Esophagus (tissue), 2 donors: ENCODE results near the gene GATB. TPM values are rescaled to one million over a fixed set of nuclear protein-coding genes. Genes with fewer than 3 reads are reported as not detected.

Experiments used
- H3K27ac ChIP-seq, 2 donors: one replicate each; pipeline ENCODE4 v1.5.1; 2013; ENCODE audit warnings: low read depth in 2 of 2, mild to moderate bottlenecking in 2 of 2, inconsistent platforms in 1 of 2, low read length in 1 of 2, moderate library complexity in 1 of 2
- H3K27me3 ChIP-seq, 2 donors: one replicate each; pipeline ENCODE4 v1.6.1; 2013; ENCODE audit warnings: low read length in 2 of 2, control low read depth in 1 of 2, mild to moderate bottlenecking in 1 of 2; ENCODE audit not compliant: insufficient read depth in 2 of 2, control insufficient read depth in 1 of 2
- H3K36me3 ChIP-seq, 2 donors: one replicate each; pipeline ENCODE4 v1.6.1; 2013; ENCODE audit warnings: low read length in 1 of 2; ENCODE audit not compliant: control insufficient read depth in 2 of 2, insufficient read depth in 2 of 2
- H3K4me1 ChIP-seq, 2 donors: one replicate each; pipeline ENCODE4 v1.6.1; 2013; ENCODE audit warnings: low read length in 1 of 2; ENCODE audit not compliant: control insufficient read depth in 2 of 2, insufficient read depth in 2 of 2
- H3K4me3 ChIP-seq, 2 donors: one replicate each; pipeline ENCODE4 v1.5.1; 2013; ENCODE audit warnings: low read length in 2 of 2, mild to moderate bottlenecking in 2 of 2, low read depth in 1 of 2, moderate library complexity in 1 of 2
- H3K9me3 ChIP-seq, 2 donors: one replicate each; pipeline ENCODE4 v1.6.1; 2013; ENCODE audit warnings: mild to moderate bottlenecking in 2 of 2, low read depth in 1 of 2, low read length in 1 of 2, moderate library complexity in 1 of 2; ENCODE audit not compliant: control insufficient read depth in 2 of 2, insufficient read depth in 1 of 2
- WGBS, 2 donors: extraction: QIAGEN DNeasy Blood & Tissue Kit; methylation state at CpG; one replicate each; pipeline ENCODE4 v1.1.7; 2013; 5-methylcytosine and 5-hydroxymethylcytosine counted together
- polyA plus RNA-seq, 2 donors: library from polyadenylated mRNA; stranded (reverse); fragments of 200-250 nt; gene quantifications; one replicate each; pipeline ENCODE4 v1.2.3, GENCODE V29; 2013
- donor health status: healthy with polysubstance abuse.
- donor health status: Bipolar disorder and iron deficiency.

GATB gene
- polyA plus RNA-seq, 2 donors = 18.9 to 29.4 TPM

GRCh38 chr4:151657896-151658295 is 102.9 kb downstream of the GATB start:
- no peaks in the 10 kb centered on the region for H3K9me3 ChIP-seq
- H3K27ac ChIP-seq = no peak overlapping the region
- H3K36me3 ChIP-seq = peaks cover 0 to 19% of the 10 kb centered on the region in 2 donors
- no peaks in the 10 kb centered on the region for H3K27me3 ChIP-seq
- no peaks in the 10 kb centered on the region for H3K4me1 ChIP-seq
- no peak overlapping the region for H3K4me3 ChIP-seq
- WGBS, 2 donors = 95 to 97% methylated on average over 5 of the region's 5 CpGs

GRCh38 chr4:151656058-151656457 is 104.7 kb downstream of the GATB start:
- no peak overlapping the region for H3K4me3 ChIP-seq
- 89 to 92% methylated on average over 8 of the region's 8 CpGs for WGBS, 2 donors
- peaks cover 0 to 18% of the 10 kb centered on the region in 2 donors for H3K36me3 ChIP-seq

GRCh38 chr4:151653548-151653918 is 107.3 kb downstream of the GATB start:
- H3K27ac ChIP-seq = no peak overlapping the region
- no peaks in the 10 kb centered on the region for H3K4me1 ChIP-seq
- H3K9me3 ChIP-seq = no peaks in the 10 kb centered on the region
- peaks cover 0 to 23% of the 10 kb centered on the region in 2 donors for H3K36me3 ChIP-seq
- no peak overlapping the region for H3K4me3 ChIP-seq
- WGBS, 2 donors = 85 to 86% methylated on average over 7 of the region's 7 CpGs
- no peaks in the 10 kb centered on the region for H3K27me3 ChIP-seq

More at GRCh38 chr4:151656058-151656457, 104.7 kb downstream of the GATB start:
- no peaks in the 10 kb centered on the region for H3K27me3 ChIP-seq
- H3K27ac ChIP-seq = no peak overlapping the region
- H3K4me1 ChIP-seq = no peaks in the 10 kb centered on the region
- H3K9me3 ChIP-seq = no peaks in the 10 kb centered on the region

DNA sequence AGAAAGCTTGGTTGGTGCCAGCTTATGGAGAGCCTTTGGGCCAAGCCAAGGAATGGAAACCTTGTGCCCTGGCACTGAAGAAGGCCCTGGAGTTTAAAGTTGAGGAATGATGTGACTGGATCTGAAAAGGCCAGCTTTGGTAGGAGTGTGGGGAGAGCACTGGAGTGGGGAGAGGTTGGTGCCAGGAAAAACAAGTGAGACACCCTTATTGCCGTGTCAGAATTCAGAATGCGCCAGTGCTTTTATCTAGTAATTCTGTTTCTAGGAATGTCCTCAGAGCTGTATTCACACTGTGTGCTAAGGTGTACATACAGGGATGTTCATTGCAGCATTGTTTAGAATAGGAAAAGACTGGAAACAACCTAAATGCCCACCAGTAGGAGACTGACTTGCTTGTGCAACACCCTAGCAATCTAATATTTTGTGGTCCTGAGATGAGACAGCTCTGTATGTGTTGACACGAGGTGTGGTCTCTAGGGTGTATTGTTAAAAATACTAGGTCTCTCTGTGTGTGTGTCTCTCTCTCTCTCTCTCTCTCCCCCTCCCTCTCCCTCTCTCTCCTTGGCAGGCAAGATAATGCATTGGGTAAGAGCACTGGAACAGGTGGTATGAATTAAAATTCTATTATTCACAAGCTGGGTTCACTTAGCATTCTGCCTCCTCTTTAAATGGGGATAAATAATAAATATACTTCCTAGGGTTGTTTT is 107.8 kb downstream of the GATB start:
- no peak overlapping the region for H3K27ac ChIP-seq
- H3K9me3 ChIP-seq = no peaks in the 10 kb centered on the region
- no peak overlapping the region for H3K4me3 ChIP-seq
- peaks cover 0 to 20% of the 10 kb centered on the region in 2 donors for H3K36me3 ChIP-seq
- no peaks in the 10 kb centered on the region for H3K27me3 ChIP-seq
- no peaks in the 10 kb centered on the region for H3K4me1 ChIP-seq
- 82 to 83% methylated on average over 3 of the region's 3 CpGs for WGBS, 2 donors

GRCh38 chr4:151651496-151651895 is 109.3 kb downstream of the GATB start:
- no peak overlapping the region for H3K4me3 ChIP-seq
- 72 to 86% methylated on average over 1 of the region's 1 CpG for WGBS, 2 donors
- H3K27me3 ChIP-seq = no peaks in the 10 kb centered on the region
- no peaks in the 10 kb centered on the region for H3K4me1 ChIP-seq
- H3K36me3 ChIP-seq = peaks cover 0 to 13% of the 10 kb centered on the region in 2 donors
- H3K9me3 ChIP-seq = no peaks in the 10 kb centered on the region
- H3K27ac ChIP-seq = no peak overlapping the region

DNA sequence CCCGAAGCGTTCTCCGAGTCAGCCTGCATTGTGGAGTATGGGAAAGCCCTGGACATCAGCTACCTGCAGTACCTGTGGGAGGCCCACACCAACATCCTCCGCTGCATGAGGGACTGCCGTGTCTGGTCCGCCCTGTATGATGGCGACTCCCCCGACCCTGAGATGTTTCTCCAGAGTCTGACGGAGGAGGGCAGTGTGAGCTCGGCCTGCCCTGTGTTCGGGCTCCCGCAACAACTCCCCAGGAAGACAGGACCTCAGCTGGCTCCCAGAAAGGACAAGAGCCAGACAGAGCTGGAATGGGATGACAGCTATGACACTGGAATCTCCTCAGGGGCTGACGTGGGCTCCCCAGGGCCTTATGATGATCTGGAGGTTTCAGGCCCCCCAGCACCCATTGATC is 111.3 kb downstream of the GATB start:
- H3K27ac ChIP-seq = no peak overlapping the region
- no peaks in the 10 kb centered on the region for H3K4me1 ChIP-seq
- H3K9me3 ChIP-seq = no peaks in the 10 kb centered on the region
- H3K4me3 ChIP-seq = no peak overlapping the region
- peaks cover 0 to 15% of the 10 kb centered on the region in 2 donors for H3K36me3 ChIP-seq
- H3K27me3 ChIP-seq = no peaks in the 10 kb centered on the region
- 91 to 92% methylated on average over 13 of the region's 13 CpGs for WGBS, 2 donors

- peaks cover 0 to 12% of the 10 kb centered on the region in 2 donors for H3K36me3 ChIP-seq
- H3K9me3 ChIP-seq = no peaks in the 10 kb centered on the region
- H3K4me3 ChIP-seq = no peak overlapping the region
- WGBS, 2 donors = 84 to 88% methylated on average over 5 of the region's 5 CpGs
- H3K27me3 ChIP-seq = no peaks in the 10 kb centered on the region
- H3K4me1 ChIP-seq = no peaks in the 10 kb centered on the region
- no peak overlapping the region for H3K27ac ChIP-seq
Observed at GRCh38 chr4:151646322-151646721, 114.5 kb downstream of the GATB start.

DNA sequence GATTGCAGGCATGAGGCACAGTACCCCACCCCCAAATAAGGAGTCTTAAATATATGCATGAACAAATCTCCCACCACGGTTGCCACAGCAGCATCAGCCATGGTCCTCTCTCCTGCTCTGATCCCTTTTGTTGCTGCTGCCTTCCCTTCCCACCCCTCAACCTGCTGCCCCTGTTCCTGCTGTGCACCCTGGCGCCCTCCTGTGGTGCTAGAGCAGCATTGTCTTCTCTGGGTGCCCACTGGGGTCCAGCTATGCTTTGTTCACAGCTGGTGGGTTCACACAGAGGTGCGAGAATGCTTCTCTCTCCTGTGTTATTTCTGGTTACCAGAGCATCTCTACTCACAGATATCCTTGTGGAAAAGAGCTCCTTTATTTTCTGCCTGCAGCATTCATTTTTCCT is 116.2 kb downstream of the GATB start:
- Histone ChIP-seq H3K36me3 (peaks cover 0 to 7% of the 10 kb centered on the region in 2 donors), H3K27me3 (no peaks in the 10 kb centered on the region), H3K4me3 (no peak overlapping the region), H3K9me3 (no peaks in the 10 kb centered on the region), H3K4me1 (no peaks in the 10 kb centered on the region), H3K27ac (no peak overlapping the region)
- WGBS, 2 donors = 47% methylated on average over 3 of the region's 3 CpGs

GRCh38 chr4:151643564-151643963 is 117.2 kb downstream of the GATB start:
- WGBS, 2 donors = 94 to 95% methylated on average over 4 of the region's 4 CpGs
- no peaks in the 10 kb centered on the region for H3K9me3 ChIP-seq

DNA sequence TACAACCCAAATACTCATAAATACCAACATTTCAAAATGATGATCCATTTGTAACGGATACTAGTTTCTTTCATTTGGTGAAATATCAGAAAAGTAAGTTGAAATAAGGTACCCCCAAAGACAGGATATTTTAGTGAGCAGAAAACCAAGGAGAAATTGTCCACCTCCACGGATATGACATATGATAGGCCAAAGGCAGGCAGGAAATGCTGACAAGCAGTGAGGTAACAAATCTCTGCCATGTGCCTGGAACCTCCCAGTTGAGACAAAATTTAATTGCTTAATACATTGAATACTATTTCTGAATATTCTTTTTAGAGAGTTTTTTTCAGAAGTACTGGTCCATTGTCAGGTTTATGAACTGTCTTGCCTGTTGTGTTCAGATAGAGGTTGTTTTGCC is 118.8 kb downstream of the GATB start:
- Histone ChIP-seq H3K27me3 (no peaks in the 10 kb centered on the region), H3K36me3 (peaks cover 0 to 3% of the 10 kb centered on the region in 2 donors), H3K27ac (no peak overlapping the region), H3K9me3 (no peaks in the 10 kb centered on the region), H3K4me1 (no peaks in the 10 kb centered on the region), H3K4me3 (no peak overlapping the region)
- WGBS, 2 donors = 86 to 90% methylated on average over 2 of the region's 2 CpGs

More at GRCh38 chr4:151643564-151643963, 117.2 kb downstream of the GATB start:
- Histone ChIP-seq H3K4me1 (no peaks in the 10 kb centered on the region), H3K4me3 (no peak overlapping the region), H3K36me3 (peaks cover 0 to 3% of the 10 kb centered on the region in 2 donors), H3K27me3 (no peaks in the 10 kb centered on the region), H3K27ac (no peak overlapping the region)
